Measurements from ENCODE around the gene MX2. TPM values are rescaled to one million over a fixed set of nuclear protein-coding genes. Genes with fewer than 3 reads are reported as not detected.
A peak's percentile ranks its signal among the peaks of the same experiment; 100 is the strongest.
"Not testable (repeated sequence)": the region's sequence is repeated elsewhere in the genome, so short reads cannot be mapped to it uniquely, and the experiment has no call there.

Gene MX2
- polyA plus RNA-seq, 1 donor = 2.5 TPM

GRCh38 chr21:41418956-41419680, 57.3 kb downstream of the MX2 start:
- no peak for DNase-seq

GRCh38 chr21:41419921-41420862, 58.4 kb downstream of the MX2 start:
- DNase-seq = peak; percentile 91

- DNase-seq = not testable (repeated sequence)
Observed at GRCh38 chr21:41420998-41421397, 59.2 kb downstream of the MX2 start.

GRCh38 chr21:41422546-41423304, 60.9 kb downstream of the MX2 start:
- no peak for DNase-seq

- DNase-seq = not testable (repeated sequence)
Observed at GRCh38 chr21:41423305-41423636, 61.4 kb downstream of the MX2 start.

- DNase-seq = no peak
Observed at GRCh38 chr21:41425588-41425953, 63.7 kb downstream of the MX2 start.

- peak; percentile 44 for DNase-seq
Observed at GRCh38 chr21:41425954-41426675, 64.3 kb downstream of the MX2 start, which contains the start of gene MX1. TSS of gene MX1 (plus strand) at chr21:41426239. CDS start at chr21:41432071, 5,832 bp downstream.

GRCh38 chr21:41426676-41427404, 65.0 kb downstream of the MX2 start:
- DNase-seq = no peak

GRCh38 chr21:41427556-41427955, 65.7 kb downstream of the MX2 start:
- no peak for DNase-seq

- no peak for DNase-seq
Observed at GRCh38 chr21:41428311-41428710, 66.5 kb downstream of the MX2 start.

GRCh38 chr21:41428847-41429246, 67.0 kb downstream of the MX2 start:
- DNase-seq = no peak

GRCh38 chr21:41429305-41429704, 67.5 kb downstream of the MX2 start:
- DNase-seq = no peak

GRCh38 chr21:41429925-41430491, 68.2 kb downstream of the MX2 start:
- no peak for DNase-seq

- no peak for DNase-seq
Observed at GRCh38 chr21:41431788-41432548, 70.1 kb downstream of the MX2 start.

GRCh38 chr21:41432562-41433460, 71.0 kb downstream of the MX2 start:
- no peak for DNase-seq

- no peak for DNase-seq
Observed at GRCh38 chr21:41433566-41433965, 71.7 kb downstream of the MX2 start.

GRCh38 chr21:41435706-41436105, 73.9 kb downstream of the MX2 start:
- no peak for DNase-seq

GRCh38 chr21:41437729-41438128, 75.9 kb downstream of the MX2 start:
- DNase-seq = no peak

- no peak for DNase-seq
Observed at GRCh38 chr21:41438425-41439113, 76.7 kb downstream of the MX2 start.
